Hepatocyte (in vitro differentiated cells): ENCODE measurements around the gene ZNF385D. TPM values are rescaled to one million over a fixed set of nuclear protein-coding genes. Genes with fewer than 3 reads are reported as not detected.

ENCODE experiments used
- DNase-seq: peaks from one replicate; pipeline ENCODE4 v3.0.0-alpha.2; 2016; ENCODE audit warnings: low spot score
- H2AFZ ChIP-seq: fragments of 200-600 bp; sonication (generic); 2 replicates; pipeline ENCODE4 v1.6.0; 2016; ENCODE audit warnings: antibody characterized with exemption, mild to moderate bottlenecking
- H3K27ac ChIP-seq: fragments of 200-600 bp; sonication (generic); 2 replicates; pipeline ENCODE4 v1.5.1; 2016; ENCODE audit warnings: mild to moderate bottlenecking
- H3K27me3 ChIP-seq: fragments of 200-600 bp; sonication (generic); 2 replicates; pipeline ENCODE4 v1.6.1; 2016
- H3K36me3 ChIP-seq: fragments of 200-600 bp; sonication (generic); replicated peaks from 2 replicates; pipeline ENCODE4 v1.5.1; 2016; ENCODE audit warnings: low read depth; ENCODE audit not compliant: insufficient read depth
- H3K4me1 ChIP-seq: fragments of 200-600 bp; sonication (generic); 2 replicates; pipeline ENCODE4 v1.5.1; 2016; ENCODE audit warnings: mild to moderate bottlenecking, moderate library complexity; ENCODE audit not compliant: insufficient read depth
- H3K4me2 ChIP-seq: fragments of 200-600 bp; sonication (generic); 2 replicates; pipeline ENCODE4 v1.6.0; 2016
- H3K4me3 ChIP-seq: fragments of 200-600 bp; sonication (generic); 2 replicates; pipeline ENCODE4 v1.5.1; 2016; ENCODE audit warnings: mild to moderate bottlenecking
- H3K79me2 ChIP-seq: fragments of 200-600 bp; sonication (generic); 2 replicates; pipeline ENCODE4 v1.6.0; 2017; ENCODE audit warnings: mild to moderate bottlenecking
- H3K9me2 ChIP-seq: fragments of 200-600 bp; sonication (generic); replicated peaks from 2 replicates; pipeline ENCODE4 v1.6.0; 2017; ENCODE audit warnings: mild to moderate bottlenecking; ENCODE audit not compliant: insufficient read depth
- H3K9me3 ChIP-seq: fragments of 200-600 bp; sonication (generic); 2 replicates; pipeline ENCODE4 v1.5.1; 2016; ENCODE audit warnings: low read depth, mild to moderate bottlenecking
- H4K20me1 ChIP-seq: fragments of 200-600 bp; sonication (generic); 2 replicates; pipeline ENCODE4 v1.6.0; 2016; ENCODE audit warnings: mild to moderate bottlenecking; ENCODE audit not compliant: insufficient read depth, poor library complexity, severe bottlenecking
- EZH2 ChIP-seq: fragments of 200-600 bp; sonication (generic); IDR thresholded peaks from 2 replicates; pipeline ENCODE4 v1.6.1; 2016; ENCODE audit warnings: antibody characterized with exemption, mild to moderate bottlenecking, borderline replicate concordance
- EZH2phosphoT487 ChIP-seq: fragments of 200-600 bp; sonication (generic); IDR thresholded peaks from one replicate; pipeline ENCODE4 v1.6.1; 2018; ENCODE audit warnings: antibody characterized with exemption, mild to moderate bottlenecking, low read depth, moderate library complexity; ENCODE audit not compliant: unreplicated experiment, severe bottlenecking
- WGBS: methylation state at CpG from one replicate; pipeline ENCODE4 v1.1.6; 2016; ENCODE audit warnings: low lambda C conversion rate; ENCODE audit errors: missing lambda C conversion rate; 5-methylcytosine and 5-hydroxymethylcytosine counted together
- polyA plus RNA-seq: library from polyadenylated mRNA; unstranded; fragments of >200 nt; fragmentation: Nextera tagmentation; extraction: Ambion mirVana; gene quantifications from 2 replicates; pipeline ENCODE4 v1.2.1, GENCODE V29; 2016
- total RNA-seq: library from RNA; depleted of rRNA; stranded (reverse); fragments of >200 nt; gene quantifications from 2 replicates; pipeline ENCODE4 v1.2.3, GENCODE V29; 2014
- TF ChIP-seq, protein P1 (sequence below): fragments of 200-600 bp; sonication (generic); IDR thresholded peaks from 2 replicates; pipeline ENCODE4 v1.5.1; 2016; ENCODE audit warnings: antibody characterized with exemption, mild to moderate bottlenecking; ENCODE audit not compliant: poor library complexity

Gene ZNF385D
- total and polyA plus RNA-seq, 2 experiments from 2014 or later = 4.9 to 7.4 TPM

DNA sequence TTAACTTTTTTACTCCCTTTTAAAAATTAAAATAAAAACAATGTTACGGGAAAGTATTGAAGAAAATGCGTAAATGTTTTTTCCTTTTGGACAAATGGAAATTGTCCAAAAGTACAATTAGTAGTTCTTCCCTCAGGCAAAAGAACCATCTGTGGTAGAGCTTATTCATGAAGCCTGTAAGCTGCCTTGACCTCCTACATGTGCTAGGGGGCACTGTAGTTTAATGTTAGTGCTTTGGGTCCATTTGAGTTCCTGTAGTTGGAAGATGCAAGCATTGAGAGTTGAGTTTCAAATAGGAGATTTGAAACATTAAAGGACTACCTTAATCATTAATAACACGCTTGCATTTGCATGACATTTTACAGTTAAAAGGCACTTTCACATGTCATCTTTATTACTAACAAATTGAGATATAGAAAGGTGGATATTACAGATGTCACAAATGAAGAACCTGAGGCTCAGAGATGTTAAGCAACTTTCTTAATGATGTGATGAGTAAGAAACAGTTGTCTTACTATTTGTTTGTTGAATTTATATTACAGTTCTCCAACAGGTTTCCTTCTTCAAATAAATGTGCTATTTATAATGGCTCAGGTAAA, 1.8 kb upstream of the ZNF385D start:
- H3K4me1 ChIP-seq = no peaks in the 10 kb centered on the region
- no peaks in the 10 kb centered on the region for H3K9me3 ChIP-seq
- no peaks in the 10 kb centered on the region for H4K20me1 ChIP-seq
- DNase-seq = peak; percentile 53
- TF ChIP-seq EZH2 (no peak), EZH2phosphoT487 (no peak)
- TF ChIP-seq, protein P1, sequence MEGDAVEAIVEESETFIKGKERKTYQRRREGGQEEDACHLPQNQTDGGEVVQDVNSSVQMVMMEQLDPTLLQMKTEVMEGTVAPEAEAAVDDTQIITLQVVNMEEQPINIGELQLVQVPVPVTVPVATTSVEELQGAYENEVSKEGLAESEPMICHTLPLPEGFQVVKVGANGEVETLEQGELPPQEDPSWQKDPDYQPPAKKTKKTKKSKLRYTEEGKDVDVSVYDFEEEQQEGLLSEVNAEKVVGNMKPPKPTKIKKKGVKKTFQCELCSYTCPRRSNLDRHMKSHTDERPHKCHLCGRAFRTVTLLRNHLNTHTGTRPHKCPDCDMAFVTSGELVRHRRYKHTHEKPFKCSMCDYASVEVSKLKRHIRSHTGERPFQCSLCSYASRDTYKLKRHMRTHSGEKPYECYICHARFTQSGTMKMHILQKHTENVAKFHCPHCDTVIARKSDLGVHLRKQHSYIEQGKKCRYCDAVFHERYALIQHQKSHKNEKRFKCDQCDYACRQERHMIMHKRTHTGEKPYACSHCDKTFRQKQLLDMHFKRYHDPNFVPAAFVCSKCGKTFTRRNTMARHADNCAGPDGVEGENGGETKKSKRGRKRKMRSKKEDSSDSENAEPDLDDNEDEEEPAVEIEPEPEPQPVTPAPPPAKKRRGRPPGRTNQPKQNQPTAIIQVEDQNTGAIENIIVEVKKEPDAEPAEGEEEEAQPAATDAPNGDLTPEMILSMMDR = peak; percentile 58
- whole genome bisulfite sequencing = 19% methylated on average over 3 of the region's 3 CpGs
- H3K4me2 ChIP-seq = peak overlapping the region; percentile 11
- peaks cover 23% of the 10 kb centered on the region for H3K27me3 ChIP-seq
- no peak overlapping the region for H2AFZ ChIP-seq
- H3K9me2 ChIP-seq = no peaks in the 10 kb centered on the region
- H3K79me2 ChIP-seq = peaks cover 7% of the 10 kb centered on the region
- H3K27ac ChIP-seq = no peak overlapping the region
- H3K4me3 ChIP-seq = no peak overlapping the region
- no peaks in the 10 kb centered on the region for H3K36me3 ChIP-seq

DNA sequence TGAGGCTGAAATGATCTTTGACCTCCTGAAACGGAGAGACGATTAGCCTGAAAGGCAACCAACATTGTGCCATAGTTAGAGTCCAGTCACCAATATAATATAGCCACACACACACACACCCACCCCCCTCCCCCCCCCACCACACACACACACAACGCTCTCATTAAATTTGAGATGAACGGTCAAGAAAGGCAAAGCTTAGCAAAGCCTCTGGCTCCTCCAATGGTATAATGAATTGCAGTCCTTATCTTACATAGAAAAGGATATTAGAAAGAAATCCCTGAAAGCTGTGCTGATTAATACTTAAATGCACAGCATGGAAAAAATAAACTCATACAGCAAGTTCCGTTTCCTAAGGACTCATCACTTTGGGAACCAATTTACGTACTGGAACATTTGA, 876 bp upstream of the ZNF385D start:
- WGBS = 43% methylated on average over 5 of the region's 6 CpGs

GRCh38 chr3:21750080-21750696, 822 bp downstream of the ZNF385D start:
- peaks cover 5% of the 10 kb centered on the region for H4K20me1 ChIP-seq
- no peaks in the 10 kb centered on the region for H3K36me3 ChIP-seq
- H3K27me3 ChIP-seq = peaks cover 25% of the 10 kb centered on the region
- H3K9me2 ChIP-seq = no peaks in the 10 kb centered on the region
- peak overlapping the region; percentile 49 for H2AFZ ChIP-seq
- H3K27ac ChIP-seq = peak overlapping the region; percentile 7
- no peak for DNase-seq
- H3K4me1 ChIP-seq = no peaks in the 10 kb centered on the region
- H3K9me3 ChIP-seq = no peaks in the 10 kb centered on the region
- H3K4me3 ChIP-seq = peak overlapping the region; percentile 28
- H3K79me2 ChIP-seq = peaks cover 18% of the 10 kb centered on the region
- WGBS = 32% methylated on average over 8 of the region's 8 CpGs
- H3K4me2 ChIP-seq = peak overlapping the region; percentile 80
- TF ChIP-seq, protein P1 = no peak
- TF ChIP-seq EZH2 = no peak
- no peak for TF ChIP-seq EZH2phosphoT487

More for the DNA sequence above, 876 bp upstream of the ZNF385D start:
- Histone ChIP-seq H2AFZ (peak overlapping the region; percentile 49), H4K20me1 (no peaks in the 10 kb centered on the region), H3K79me2 (peaks cover 12% of the 10 kb centered on the region), H3K9me3 (no peaks in the 10 kb centered on the region), H3K27ac (peak overlapping the region; percentile 7), H3K4me3 (no peak overlapping the region), H3K4me1 (no peaks in the 10 kb centered on the region), H3K4me2 (peak overlapping the region; percentile 80), H3K9me2 (no peaks in the 10 kb centered on the region), H3K27me3 (peaks cover 23% of the 10 kb centered on the region), H3K36me3 (no peaks in the 10 kb centered on the region)
- TF ChIP-seq EZH2 (no peak), EZH2phosphoT487 (no peak)
- TF ChIP-seq, protein P1 = no peak
- DNase-seq = no peak
